Endothelial cell of umbilical vein (primary cell): ENCODE data around the gene LITAFD.

ENCODE experiments used
- EZH2 ChIP-seq: IDR thresholded peaks from 2 replicates; pipeline ENCODE4 v1.6.1; 2012; ENCODE audit warnings: borderline replicate concordance, low read depth, mild to moderate bottlenecking, moderate library complexity, low read length, inconsistent platforms; ENCODE audit not compliant: severe bottlenecking
- FOS ChIP-seq: IDR thresholded peaks from 2 replicates; pipeline ENCODE4 v1.6.1; 2011; ENCODE audit warnings: mild to moderate bottlenecking, low read length, moderate library complexity, borderline replicate concordance; ENCODE audit not compliant: insufficient read depth
- GATA2 ChIP-seq: IDR thresholded peaks from 2 replicates; pipeline ENCODE4 v1.7.0; 2011; ENCODE audit warnings: low read depth, mild to moderate bottlenecking, moderate library complexity, mixed read lengths, low read length; ENCODE audit not compliant: insufficient read length, insufficient read depth
- JUN ChIP-seq: IDR thresholded peaks from 2 replicates; pipeline ENCODE4 v1.6.1; 2011; ENCODE audit warnings: borderline replicate concordance, low read depth; ENCODE audit not compliant: insufficient read length, insufficient read depth
- MYC ChIP-seq: IDR thresholded peaks from one replicate; pipeline ENCODE4 v1.6.1; 2011; ENCODE audit warnings: mild to moderate bottlenecking, low read depth, low read length
- POLR2A ChIP-seq: IDR thresholded peaks from 2 replicates; pipeline ENCODE4 v1.6.1; 2012; ENCODE audit warnings: low read depth, mild to moderate bottlenecking, control low read depth, low read length
- POLR2AphosphoS5 ChIP-seq: IDR thresholded peaks from 2 replicates; pipeline ENCODE4 v1.6.1; 2012; ENCODE audit warnings: low read depth, mild to moderate bottlenecking, control low read depth, low read length, moderate library complexity; ENCODE audit not compliant: insufficient read depth
- TF ChIP-seq, protein P1 (sequence below), 2 donors: IDR thresholded peaks; 1 replicate in 1 of 2; 2 replicates in 1 of 2; pipeline ENCODE4 v1.5.1; 2011; ENCODE audit warnings: low read length in 2 of 2, mild to moderate bottlenecking in 2 of 2, moderate library complexity in 2 of 2, control low read depth in 1 of 2, inconsistent platforms in 1 of 2, low read depth in 1 of 2; ENCODE audit not compliant: insufficient read depth in 1 of 2; ENCODE audit errors: extremely low read depth in 1 of 2
- TF ChIP-seq, protein P2 (sequence below): IDR thresholded peaks from 2 replicates; pipeline ENCODE4 v1.6.1; 2011; ENCODE audit not compliant: insufficient read depth, insufficient read length

- TF ChIP-seq, protein P1, sequence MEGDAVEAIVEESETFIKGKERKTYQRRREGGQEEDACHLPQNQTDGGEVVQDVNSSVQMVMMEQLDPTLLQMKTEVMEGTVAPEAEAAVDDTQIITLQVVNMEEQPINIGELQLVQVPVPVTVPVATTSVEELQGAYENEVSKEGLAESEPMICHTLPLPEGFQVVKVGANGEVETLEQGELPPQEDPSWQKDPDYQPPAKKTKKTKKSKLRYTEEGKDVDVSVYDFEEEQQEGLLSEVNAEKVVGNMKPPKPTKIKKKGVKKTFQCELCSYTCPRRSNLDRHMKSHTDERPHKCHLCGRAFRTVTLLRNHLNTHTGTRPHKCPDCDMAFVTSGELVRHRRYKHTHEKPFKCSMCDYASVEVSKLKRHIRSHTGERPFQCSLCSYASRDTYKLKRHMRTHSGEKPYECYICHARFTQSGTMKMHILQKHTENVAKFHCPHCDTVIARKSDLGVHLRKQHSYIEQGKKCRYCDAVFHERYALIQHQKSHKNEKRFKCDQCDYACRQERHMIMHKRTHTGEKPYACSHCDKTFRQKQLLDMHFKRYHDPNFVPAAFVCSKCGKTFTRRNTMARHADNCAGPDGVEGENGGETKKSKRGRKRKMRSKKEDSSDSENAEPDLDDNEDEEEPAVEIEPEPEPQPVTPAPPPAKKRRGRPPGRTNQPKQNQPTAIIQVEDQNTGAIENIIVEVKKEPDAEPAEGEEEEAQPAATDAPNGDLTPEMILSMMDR (IDR thresholded peaks at IDR 0.05; ENCODE audit: extremely low read depth in 1 of 2, insufficient read depth in 1 of 2, low read depth in 1 of 2, low read length in 2 of 2), result no peak
- TF ChIP-seq FOS (peak; percentile 65), MYC (peak; percentile 66), POLR2A (peak; percentile 62), POLR2AphosphoS5 (peak; percentile 97), GATA2 (no peak), JUN (peak; percentile 53), EZH2 (no peak)
- TF ChIP-seq, protein P2, sequence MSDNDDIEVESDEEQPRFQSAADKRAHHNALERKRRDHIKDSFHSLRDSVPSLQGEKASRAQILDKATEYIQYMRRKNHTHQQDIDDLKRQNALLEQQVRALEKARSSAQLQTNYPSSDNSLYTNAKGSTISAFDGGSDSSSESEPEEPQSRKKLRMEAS, result no peak
Measured at GRCh38 chr16:8850279-8850885, 31.8 kb upstream of the LITAFD start.
